HEK293 (cell line): Measurements from ENCODE around the gene PYY.
A peak's percentile ranks its signal among the peaks of the same experiment; 100 is the strongest.

Experiments used
- CTCF ChIA-PET: fragments of 350-600 bp; formaldehyde crosslinking; extraction: SDS; loops from one replicate; lab custom pipeline; 2021; ENCODE audit warnings: antibody characterized with exemption; lab: Yijun Ruan, JAX
- POLR2A ChIA-PET: fragments of 300-600 bp; formaldehyde crosslinking; extraction: SDS; loops from one replicate; lab custom pipeline; 2020; ENCODE audit warnings: antibody characterized with exemption, inconsistent platforms; lab: Yijun Ruan, JAX
- H3K27ac ChIP-seq: fragments of 200-500 bp; sonication (Bioruptor generic); 2 replicates; pipeline ENCODE4 v1.5.1; 2014; ENCODE audit warnings: low read depth, low read length, control low read depth, inconsistent platforms; ENCODE audit errors: extremely low read depth
- H3K36me3 ChIP-seq, 2 experiments: fragments of 200-500 bp in 1 of 2; sonication (Bioruptor generic) in 1 of 2; 1 replicate in 1 of 2; 2 replicates in 1 of 2; pipeline ENCODE4 v1.5.1; 2014 to 2017; ENCODE audit warnings: inconsistent platforms in 2 of 2, low read length in 2 of 2; ENCODE audit not compliant: control insufficient read depth in 2 of 2, insufficient read depth in 1 of 2
- H3K4me1 ChIP-seq: fragments of 200-500 bp; sonication (Bioruptor generic); 2 replicates; pipeline ENCODE4 v1.5.1; 2014; ENCODE audit warnings: mild to moderate bottlenecking, low read length, inconsistent platforms; ENCODE audit not compliant: control insufficient read depth, insufficient read depth
- H3K4me3 ChIP-seq: 2 replicates; pipeline ENCODE4 v1.5.1; 2011; ENCODE audit warnings: low read depth, mild to moderate bottlenecking, control low read depth, low read length, moderate library complexity
- H3K9me3 ChIP-seq: fragments of 200-500 bp; sonication (Bioruptor generic); 2 replicates; pipeline ENCODE4 v1.5.1; 2014; ENCODE audit warnings: low read depth, low read length, inconsistent platforms; ENCODE audit not compliant: control insufficient read depth, insufficient read depth
- PATZ1 ChIP-seq: fragments of 450-650 bp; formaldehyde crosslinking; IDR thresholded peaks from 2 replicates; pipeline ENCODE4 v1.5.1; 2016; ENCODE audit warnings: missing biosample characterization, missing genetic modification characterization
- ZBTB8A ChIP-seq: fragments of 450-650 bp; formaldehyde crosslinking; IDR thresholded peaks from 2 replicates; pipeline ENCODE4 v1.5.1; 2016; ENCODE audit warnings: missing biosample characterization, missing genetic modification characterization
- ZIC2 ChIP-seq: fragments of 450-650 bp; formaldehyde crosslinking; IDR thresholded peaks from 2 replicates; pipeline ENCODE4 v1.5.1; 2016; ENCODE audit warnings: missing biosample characterization, missing genetic modification characterization
- ZNF132 ChIP-seq: fragments of 450-650 bp; formaldehyde crosslinking; IDR thresholded peaks from 2 replicates; pipeline ENCODE4 v1.5.1; 2017; ENCODE audit warnings: missing biosample characterization, missing genetic modification characterization, borderline replicate concordance
- ZNF16 ChIP-seq: fragments of 450-650 bp; formaldehyde crosslinking; IDR thresholded peaks from 2 replicates; pipeline ENCODE4 v1.5.1; 2016; ENCODE audit warnings: low read depth, missing biosample characterization, missing genetic modification characterization
- ZNF404 ChIP-seq: fragments of 450-650 bp; formaldehyde crosslinking; IDR thresholded peaks from 2 replicates; pipeline ENCODE4 v1.5.1; 2017; ENCODE audit warnings: missing biosample characterization, missing genetic modification characterization
- ZNF548 ChIP-seq: fragments of 450-650 bp; formaldehyde crosslinking; IDR thresholded peaks from 2 replicates; pipeline ENCODE4 v1.5.1; 2016; ENCODE audit warnings: missing biosample characterization, missing genetic modification characterization
- ZNF629 ChIP-seq: fragments of 450-650 bp; formaldehyde crosslinking; IDR thresholded peaks from 2 replicates; pipeline ENCODE4 v1.5.1; 2017; ENCODE audit warnings: missing biosample characterization, missing genetic modification characterization
- ZNF639 ChIP-seq: fragments of 450-650 bp; formaldehyde crosslinking; IDR thresholded peaks from 2 replicates; pipeline ENCODE4 v1.5.1; 2016; ENCODE audit warnings: missing biosample characterization, missing genetic modification characterization
- ZNF660 ChIP-seq: fragments of 450-650 bp; IDR thresholded peaks from 2 replicates; pipeline ENCODE4 v1.5.1; 2018; ENCODE audit warnings: missing biosample characterization, mild to moderate bottlenecking, missing genetic modification characterization
- ZNF777 ChIP-seq: fragments of 450-650 bp; formaldehyde crosslinking; IDR thresholded peaks from 2 replicates; pipeline ENCODE4 v1.5.1; 2017; ENCODE audit warnings: missing biosample characterization, missing genetic modification characterization, borderline replicate concordance
- TF ChIP-seq, protein P1 (sequence below): fragments of 450-650 bp; formaldehyde crosslinking; IDR thresholded peaks from 2 replicates; pipeline ENCODE4 v1.5.1; 2017; ENCODE audit warnings: missing biosample characterization, missing genetic modification characterization
- TF ChIP-seq, protein P2 (sequence below): fragments of 450-650 bp; formaldehyde crosslinking; optimal IDR thresholded peaks from 2 replicates; pipeline ENCODE3; 2016; ENCODE audit warnings: missing biosample characterization, mild to moderate bottlenecking, missing genetic modification characterization

Gene PYY

GRCh38 chr17:43976963-43977837 is 23.5 kb upstream of the PYY start:
- H3K27ac ChIP-seq: no peak overlapping the region
- H3K4me1 ChIP-seq: no peaks in the 10 kb centered on the region
- no peaks in the 10 kb centered on the region for H3K9me3 ChIP-seq
- no peaks in the 10 kb centered on the region for H3K36me3 ChIP-seq
- TF ChIP-seq ZNF660: no peak
- TF ChIP-seq, protein P1, sequence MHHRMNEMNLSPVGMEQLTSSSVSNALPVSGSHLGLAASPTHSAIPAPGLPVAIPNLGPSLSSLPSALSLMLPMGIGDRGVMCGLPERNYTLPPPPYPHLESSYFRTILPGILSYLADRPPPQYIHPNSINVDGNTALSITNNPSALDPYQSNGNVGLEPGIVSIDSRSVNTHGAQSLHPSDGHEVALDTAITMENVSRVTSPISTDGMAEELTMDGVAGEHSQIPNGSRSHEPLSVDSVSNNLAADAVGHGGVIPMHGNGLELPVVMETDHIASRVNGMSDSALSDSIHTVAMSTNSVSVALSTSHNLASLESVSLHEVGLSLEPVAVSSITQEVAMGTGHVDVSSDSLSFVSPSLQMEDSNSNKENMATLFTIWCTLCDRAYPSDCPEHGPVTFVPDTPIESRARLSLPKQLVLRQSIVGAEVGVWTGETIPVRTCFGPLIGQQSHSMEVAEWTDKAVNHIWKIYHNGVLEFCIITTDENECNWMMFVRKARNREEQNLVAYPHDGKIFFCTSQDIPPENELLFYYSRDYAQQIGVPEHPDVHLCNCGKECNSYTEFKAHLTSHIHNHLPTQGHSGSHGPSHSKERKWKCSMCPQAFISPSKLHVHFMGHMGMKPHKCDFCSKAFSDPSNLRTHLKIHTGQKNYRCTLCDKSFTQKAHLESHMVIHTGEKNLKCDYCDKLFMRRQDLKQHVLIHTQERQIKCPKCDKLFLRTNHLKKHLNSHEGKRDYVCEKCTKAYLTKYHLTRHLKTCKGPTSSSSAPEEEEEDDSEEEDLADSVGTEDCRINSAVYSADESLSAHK (tag by site-specific recombination): peak; percentile 96
- TF ChIP-seq, all 188 proteins: peak for 1
- POLR2A ChIA-PET: no interaction called here
- CTCF ChIA-PET: interaction anchor here (0.6 to 1.0 kb wide), 2 partner anchors 17 to 51 kb away, joined by 3 to 5 read pairs; no protein-coding TSS in a partner anchor
- H3K4me3 ChIP-seq: no peak overlapping the region

- Histone ChIP-seq H3K27ac (no peak overlapping the region), H3K4me1 (no peaks in the 10 kb centered on the region), H3K9me3 (no peaks in the 10 kb centered on the region), H3K4me3 (no peak overlapping the region), H3K36me3 (no peaks in the 10 kb centered on the region)
- ChIA-PET POLR2A (no interaction called here), CTCF (interaction anchor here (0.6 kb wide), 2 partner anchors 26 to 531 kb away, joined by 3 to 4 read pairs; no protein-coding TSS in a partner anchor)
- TF ChIP-seq ZBTB8A (tag by site-specific recombination) (no peak), ZNF404 (tag by site-specific recombination) (no peak), ZNF16 (no peak), ZIC2 (tag by site-specific recombination) (no peak), ZNF132 (tag by site-specific recombination) (no peak), ZNF548 (tag by site-specific recombination) (no peak), ZNF639 (tag by site-specific recombination) (no peak), ZNF629 (tag by site-specific recombination) (no peak), PATZ1 (tag by site-specific recombination) (no peak), ZNF777 (no peak)
- TF ChIP-seq, protein P2, sequence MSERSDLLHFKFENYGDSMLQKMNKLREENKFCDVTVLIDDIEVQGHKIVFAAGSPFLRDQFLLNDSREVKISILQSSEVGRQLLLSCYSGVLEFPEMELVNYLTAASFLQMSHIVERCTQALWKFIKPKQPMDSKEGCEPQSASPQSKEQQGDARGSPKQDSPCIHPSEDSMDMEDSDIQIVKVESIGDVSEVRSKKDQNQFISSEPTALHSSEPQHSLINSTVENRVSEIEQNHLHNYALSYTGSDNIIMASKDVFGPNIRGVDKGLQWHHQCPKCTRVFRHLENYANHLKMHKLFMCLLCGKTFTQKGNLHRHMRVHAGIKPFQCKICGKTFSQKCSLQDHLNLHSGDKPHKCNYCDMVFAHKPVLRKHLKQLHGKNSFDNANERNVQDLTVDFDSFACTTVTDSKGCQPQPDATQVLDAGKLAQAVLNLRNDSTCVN (tag by site-specific recombination): no peak
- TF ChIP-seq, all 188 proteins: peak for 0
Observed at GRCh38 chr17:43975898-43976297, 22.2 kb upstream of the PYY start.
